IMR-90 (cell line): ENCODE data around the gene SUPT3H. TPM values are rescaled to one million over a fixed set of nuclear protein-coding genes. Genes with fewer than 3 reads are reported as not detected.
A peak's percentile ranks its signal among the peaks of the same experiment; 100 is the strongest.

ENCODE experiments used
- ATAC-seq: fragments of 200-7000 bp; cut with Tn5 transposase; 2 replicates; pipeline ENCODE4 v1.9.1; 2020; ENCODE audit warnings: low read depth, mild to moderate bottlenecking, moderate library complexity
- BruUV-seq: library from RNA; stranded (reverse); fragments of 400-500 nt; replicated peaks from 2 replicates; lab custom pipeline; 2021; lab: Mats Ljungman, UMichigan
- CTCF ChIA-PET: fragments of 300-600 bp; formaldehyde crosslinking; extraction: SDS; loops from one replicate; lab custom pipeline; 2021; ENCODE audit warnings: antibody characterized with exemption; lab: Yijun Ruan, JAX
- POLR2A ChIA-PET: fragments of 300-600 bp; sonication (Branson Sonifier 250); formaldehyde crosslinking; loops from one replicate; lab custom pipeline; 2022; ENCODE audit warnings: antibody characterized with exemption; ENCODE audit not compliant: unreplicated experiment; lab: Charles Lee
- DNase-seq: peaks from one replicate; pipeline ENCODE4 v3.0.0; 2013
- H2AFZ ChIP-seq: replicated peaks from 2 replicates; pipeline ENCODE3; 2013; ENCODE audit warnings: low read length, mild to moderate bottlenecking; ENCODE audit not compliant: poor library complexity
- H2AK5ac ChIP-seq: 2 replicates; pipeline ENCODE4 v1.6.1; 2013; ENCODE audit warnings: low read depth, low read length, inconsistent platforms
- H2AK9ac ChIP-seq: replicated peaks from 2 replicates; pipeline ENCODE3; 2013; ENCODE audit warnings: mild to moderate bottlenecking, low read depth, low read length, moderate library complexity; ENCODE audit not compliant: poor library complexity
- H2BK120ac ChIP-seq: 2 replicates; pipeline ENCODE4 v1.6.1; 2013; ENCODE audit warnings: low read depth, low read length, inconsistent platforms
- H2BK15ac ChIP-seq: 3 replicates; pipeline ENCODE4 v1.6.1; 2013; ENCODE audit warnings: low read depth, low read length, inconsistent platforms
- H2BK20ac ChIP-seq: 2 replicates; pipeline ENCODE4 v1.6.1; 2013; ENCODE audit warnings: low read depth, mild to moderate bottlenecking, inconsistent platforms, low read length, moderate library complexity
- H2BK5ac ChIP-seq: 2 replicates; pipeline ENCODE4 v1.6.1; 2013; ENCODE audit warnings: mild to moderate bottlenecking, low read depth, low read length, inconsistent platforms; ENCODE audit not compliant: poor library complexity, severe bottlenecking
- H3K14ac ChIP-seq: replicated peaks from 2 replicates; pipeline ENCODE4 v1.6.1; 2013; ENCODE audit warnings: low read depth, low read length, inconsistent platforms
- H3K18ac ChIP-seq: 2 replicates; pipeline ENCODE4 v1.6.1; 2013; ENCODE audit warnings: low read depth, low read length, control low read depth
- H3K23ac ChIP-seq: 2 replicates; pipeline ENCODE4 v1.6.1; 2013; ENCODE audit warnings: low read depth, low read length, inconsistent platforms
- H3K27ac ChIP-seq: 2 replicates; pipeline ENCODE4 v1.5.1; 2013; ENCODE audit warnings: mild to moderate bottlenecking, control low read depth, low read length; ENCODE audit not compliant: insufficient read depth
- H3K27me3 ChIP-seq: 2 replicates; pipeline ENCODE4 v1.6.1; 2013; ENCODE audit warnings: low read length; ENCODE audit not compliant: control insufficient read depth, insufficient read depth
- H3K36me3 ChIP-seq: 2 replicates; pipeline ENCODE4 v1.6.1; 2013; ENCODE audit warnings: low read length, mixed read lengths; ENCODE audit not compliant: control insufficient read depth, insufficient read depth
- H3K4ac ChIP-seq: 2 replicates; pipeline ENCODE4 v1.6.1; 2013; ENCODE audit warnings: low read depth, low read length, inconsistent platforms
- H3K4me1 ChIP-seq: 2 replicates; pipeline ENCODE4 v1.6.1; 2013; ENCODE audit warnings: low read length, mixed read lengths; ENCODE audit not compliant: control insufficient read depth, insufficient read depth
- H3K4me2 ChIP-seq: 2 replicates; pipeline ENCODE4 v1.6.1; 2013; ENCODE audit warnings: low read depth, mild to moderate bottlenecking, control low read depth, low read length, moderate library complexity
- H3K4me3 ChIP-seq: 2 replicates; pipeline ENCODE4 v1.5.1; 2013; ENCODE audit warnings: low read depth, mild to moderate bottlenecking, control low read depth, low read length, moderate library complexity; ENCODE audit not compliant: insufficient read depth
- H3K56ac ChIP-seq: 2 replicates; pipeline ENCODE4 v1.6.1; 2013; ENCODE audit warnings: low read length, inconsistent platforms; ENCODE audit not compliant: insufficient read depth; ENCODE audit errors: extremely low read depth
- H3K79me1 ChIP-seq, 2 experiments: 2 replicates each; pipeline ENCODE4 v1.6.1; 2013; ENCODE audit warnings: low read length in 2 of 2, inconsistent platforms in 1 of 2, low read depth in 1 of 2
- H3K9ac ChIP-seq: 2 replicates; pipeline ENCODE4 v1.6.1; 2013; ENCODE audit warnings: low read depth, low read length, control low read depth
- H3K9me1 ChIP-seq: 2 replicates; pipeline ENCODE4 v1.6.1; 2013; ENCODE audit warnings: low read length, inconsistent platforms; ENCODE audit not compliant: insufficient read depth
- H3K9me3 ChIP-seq: 2 replicates; pipeline ENCODE4 v1.6.1; 2013; ENCODE audit warnings: low read length; ENCODE audit not compliant: control insufficient read depth, insufficient read depth
- H4K20me1 ChIP-seq: 2 replicates; pipeline ENCODE4 v1.6.1; 2013; ENCODE audit warnings: low read length, inconsistent platforms; ENCODE audit not compliant: insufficient read depth
- H4K5ac ChIP-seq: 2 replicates; pipeline ENCODE4 v1.6.1; 2013; ENCODE audit warnings: mild to moderate bottlenecking, low read depth, low read length, control low read depth
- H4K8ac ChIP-seq, 2 experiments: 2 replicates each; pipeline ENCODE4 v1.6.1; 2013; ENCODE audit warnings: low read depth in 2 of 2, low read length in 2 of 2, control low read depth in 1 of 2, inconsistent platforms in 1 of 2
- H4K91ac ChIP-seq: 2 replicates; pipeline ENCODE4 v1.6.1; 2013; ENCODE audit warnings: low read depth, low read length, inconsistent platforms; ENCODE audit not compliant: insufficient read depth
- BHLHE40 ChIP-seq: fragments of 150-350 bp; IDR thresholded peaks from 2 replicates; pipeline ENCODE4 v1.6.1; 2016; ENCODE audit warnings: mild to moderate bottlenecking, low read depth, low read length
- CEBPB ChIP-seq: IDR thresholded peaks from 2 replicates; pipeline ENCODE4 v1.6.1; 2012; ENCODE audit warnings: low read depth, low read length, improper control_type of control experiment
- CHD1 ChIP-seq: IDR thresholded peaks from 2 replicates; pipeline ENCODE4 v1.6.1; 2012; ENCODE audit warnings: low read depth, low read length, improper control_type of control experiment
- FOS ChIP-seq: fragments of 150-350 bp; IDR thresholded peaks from 2 replicates; pipeline ENCODE4 v1.6.1; 2016; ENCODE audit warnings: low read depth, low read length
- MAFK ChIP-seq: IDR thresholded peaks from 2 replicates; pipeline ENCODE4 v1.6.1; 2012; ENCODE audit warnings: low read depth, low read length, improper control_type of control experiment
- MAZ ChIP-seq: IDR thresholded peaks from 2 replicates; pipeline ENCODE4 v1.6.1; 2012; ENCODE audit warnings: low read depth, mild to moderate bottlenecking, low read length, improper control_type of control experiment, moderate library complexity, borderline replicate concordance
- MXI1 ChIP-seq: IDR thresholded peaks from 2 replicates; pipeline ENCODE4 v1.6.1; 2012; ENCODE audit warnings: low read depth, mild to moderate bottlenecking, low read length, moderate library complexity, borderline replicate concordance
- POLR2A ChIP-seq: IDR thresholded peaks from 2 replicates; pipeline ENCODE4 v1.6.1; 2012; ENCODE audit warnings: mild to moderate bottlenecking, low read depth, low read length
- RAD21 ChIP-seq: IDR thresholded peaks from 2 replicates; pipeline ENCODE4 v1.6.1; 2012; ENCODE audit warnings: low read length, improper control_type of control experiment
- RFX5 ChIP-seq: IDR thresholded peaks from 2 replicates; pipeline ENCODE4 v1.8.0; 2012; ENCODE audit warnings: low read depth, mild to moderate bottlenecking, low read length, moderate library complexity
- SMC3 ChIP-seq: fragments of 150-350 bp; IDR thresholded peaks from 2 replicates; pipeline ENCODE4 v1.6.1; 2016; ENCODE audit warnings: low read depth, mild to moderate bottlenecking, antibody characterized with exemption, low read length, moderate library complexity
- WGBS, 2 experiments: methylation state at CpG; one replicate each; pipeline versions ENCODE4 v1.1.5 to v1.1.7; 2013; ENCODE audit warnings: missing lambda C conversion rate in 2 of 2; ENCODE audit not compliant: insufficient read length in 1 of 2; ENCODE audit errors: extremely low coverage in 2 of 2; 5-methylcytosine and 5-hydroxymethylcytosine counted together
- dilution Hi-C: fragments of 300-500 bp; cut with HindIII; formaldehyde crosslinking; loops from one replicate; pipeline ENCODE4 v1.14.3; 2018; ENCODE audit warnings: low sequenced_read_pairs; ENCODE audit not compliant: unreplicated experiment
- in situ Hi-C: fragments of 300-500 bp; cut with MboI; formaldehyde crosslinking; loops from 3 replicates; pipeline ENCODE4 v1.14.3; 2019; ENCODE audit warnings: low sequenced_read_pairs, inconsistent platforms, mixed read lengths
- intact Hi-C: fragments of 100-400 bp; cut with micrococcal nuclease; formaldehyde crosslinking; loops from 2 replicates; pipeline ENCODE4 v1.10.0; 2022
- polyA plus RNA-seq, 3 experiments: library from polyadenylated mRNA; depleted of rRNA; stranded (reverse); fragments of >200 nt; gene quantifications; 2 replicates each; pipeline ENCODE4 v1.2.3, GENCODE V29; 2012; ENCODE audit warnings: low replicate concordance in 1 of 3
- total RNA-seq: library from RNA; depleted of rRNA; stranded (reverse); fragments of >200 nt; gene quantifications from 2 replicates; pipeline ENCODE4 v1.2.3, GENCODE V29; 2012
- TF ChIP-seq, protein P1 (sequence below): conservative IDR thresholded peaks from 2 replicates; pipeline ENCODE4 v1.5.1; 2012; ENCODE audit warnings: mild to moderate bottlenecking, low read depth, low read length, improper control_type of control experiment
- TF ChIP-seq, protein P2 (sequence below): fragments of 150-350 bp; IDR thresholded peaks from 2 replicates; pipeline ENCODE4 v1.6.1; 2016; ENCODE audit warnings: low read depth, mild to moderate bottlenecking, low read length, moderate library complexity, borderline replicate concordance
- TF ChIP-seq, protein P3 (sequence below): fragments of 150-350 bp; IDR thresholded peaks from 2 replicates; pipeline ENCODE4 v1.6.1; 2017; ENCODE audit warnings: mild to moderate bottlenecking, antibody characterized with exemption, low read length, low read depth

The SUPT3H gene
- total and polyA plus RNA-seq, 2 of the 4 experiments (the other 2 are of a cell fraction), result 4.5 to 5.0 TPM

DNA sequence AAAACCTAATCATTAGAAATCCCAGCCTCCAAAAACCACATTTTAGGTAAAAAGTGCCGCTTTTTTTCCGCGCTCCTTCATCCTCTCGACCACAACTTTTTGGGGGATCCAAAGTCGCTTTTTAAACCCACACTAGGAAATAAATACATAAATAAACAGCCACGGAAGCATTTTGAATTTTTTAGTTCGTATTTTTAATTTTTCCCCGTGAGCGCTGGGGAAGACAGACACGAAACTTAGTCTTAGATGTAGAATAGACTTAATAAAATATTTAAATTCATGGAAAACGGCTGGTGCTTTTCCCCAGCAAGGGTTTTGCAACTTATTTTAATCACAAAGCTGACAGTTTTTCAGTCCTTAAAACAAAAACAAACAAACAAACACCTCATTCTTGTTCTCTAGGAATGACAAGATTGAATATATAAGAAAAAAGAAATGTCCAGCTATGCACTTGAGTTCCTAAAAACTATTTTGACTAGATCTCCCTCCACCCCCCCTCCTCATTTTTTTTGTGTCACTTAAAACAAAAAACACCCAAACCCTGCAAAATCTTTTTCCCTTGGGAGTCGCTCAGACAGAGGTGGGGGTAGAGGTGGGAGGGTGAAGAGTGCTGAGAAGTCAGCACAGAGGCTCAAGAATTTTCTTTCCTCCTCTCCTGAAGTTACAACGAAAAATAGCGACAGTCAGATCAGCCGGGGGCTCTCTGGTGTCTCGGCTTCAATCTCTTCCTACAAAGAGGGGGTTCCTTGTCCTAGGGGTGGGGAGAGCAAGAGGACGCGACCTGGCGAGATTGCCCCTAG lies 43.4 kb upstream of the SUPT3H start:
- dilution Hi-C loops, result no loop called here
- TF ChIP-seq RAD21 (no peak), CEBPB (no peak), BHLHE40 (no peak), MXI1 (no peak), FOS (no peak), RFX5 (no peak), POLR2A (no peak), SMC3 (no peak), CHD1 (no peak), MAFK (no peak), MAZ (no peak)
- TF ChIP-seq, protein P1, sequence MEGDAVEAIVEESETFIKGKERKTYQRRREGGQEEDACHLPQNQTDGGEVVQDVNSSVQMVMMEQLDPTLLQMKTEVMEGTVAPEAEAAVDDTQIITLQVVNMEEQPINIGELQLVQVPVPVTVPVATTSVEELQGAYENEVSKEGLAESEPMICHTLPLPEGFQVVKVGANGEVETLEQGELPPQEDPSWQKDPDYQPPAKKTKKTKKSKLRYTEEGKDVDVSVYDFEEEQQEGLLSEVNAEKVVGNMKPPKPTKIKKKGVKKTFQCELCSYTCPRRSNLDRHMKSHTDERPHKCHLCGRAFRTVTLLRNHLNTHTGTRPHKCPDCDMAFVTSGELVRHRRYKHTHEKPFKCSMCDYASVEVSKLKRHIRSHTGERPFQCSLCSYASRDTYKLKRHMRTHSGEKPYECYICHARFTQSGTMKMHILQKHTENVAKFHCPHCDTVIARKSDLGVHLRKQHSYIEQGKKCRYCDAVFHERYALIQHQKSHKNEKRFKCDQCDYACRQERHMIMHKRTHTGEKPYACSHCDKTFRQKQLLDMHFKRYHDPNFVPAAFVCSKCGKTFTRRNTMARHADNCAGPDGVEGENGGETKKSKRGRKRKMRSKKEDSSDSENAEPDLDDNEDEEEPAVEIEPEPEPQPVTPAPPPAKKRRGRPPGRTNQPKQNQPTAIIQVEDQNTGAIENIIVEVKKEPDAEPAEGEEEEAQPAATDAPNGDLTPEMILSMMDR, result no peak
- TF ChIP-seq, protein P2, sequence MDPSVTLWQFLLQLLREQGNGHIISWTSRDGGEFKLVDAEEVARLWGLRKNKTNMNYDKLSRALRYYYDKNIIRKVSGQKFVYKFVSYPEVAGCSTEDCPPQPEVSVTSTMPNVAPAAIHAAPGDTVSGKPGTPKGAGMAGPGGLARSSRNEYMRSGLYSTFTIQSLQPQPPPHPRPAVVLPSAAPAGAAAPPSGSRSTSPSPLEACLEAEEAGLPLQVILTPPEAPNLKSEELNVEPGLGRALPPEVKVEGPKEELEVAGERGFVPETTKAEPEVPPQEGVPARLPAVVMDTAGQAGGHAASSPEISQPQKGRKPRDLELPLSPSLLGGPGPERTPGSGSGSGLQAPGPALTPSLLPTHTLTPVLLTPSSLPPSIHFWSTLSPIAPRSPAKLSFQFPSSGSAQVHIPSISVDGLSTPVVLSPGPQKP, result no peak
- TF ChIP-seq, protein P3, sequence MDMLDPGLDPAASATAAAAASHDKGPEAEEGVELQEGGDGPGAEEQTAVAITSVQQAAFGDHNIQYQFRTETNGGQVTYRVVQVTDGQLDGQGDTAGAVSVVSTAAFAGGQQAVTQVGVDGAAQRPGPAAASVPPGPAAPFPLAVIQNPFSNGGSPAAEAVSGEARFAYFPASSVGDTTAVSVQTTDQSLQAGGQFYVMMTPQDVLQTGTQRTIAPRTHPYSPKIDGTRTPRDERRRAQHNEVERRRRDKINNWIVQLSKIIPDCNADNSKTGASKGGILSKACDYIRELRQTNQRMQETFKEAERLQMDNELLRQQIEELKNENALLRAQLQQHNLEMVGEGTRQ, result no peak

More for the DNA sequence above, 43.4 kb upstream of the SUPT3H start:
- H3K79me1 ChIP-seq, result peaks cover 17 to 23% of the 10 kb centered on the region in 2 experiments
- CTCF ChIA-PET, result interaction anchor here (1.1 to 1.2 kb wide), 3 partner anchors 44 to 790 kb away, joined by 3 to 10 read pairs (median 3); partner anchors contain the start of gene SUPT3H
- no TSS peak for BruUV-seq
- H3K9me1 ChIP-seq, result no peaks in the 10 kb centered on the region
- in situ Hi-C loops (loop anchor here (5.0 to 25.0 kb wide), 4 partner anchors 291 to 936 kb away; no protein-coding TSS in a partner anchor), intact Hi-C loops (loop anchor here (1.0 to 10.0 kb wide), 4 partner anchors 43 to 946 kb away; no protein-coding TSS in a partner anchor)
- POLR2A ChIA-PET, result no interaction called here
- peak overlapping the region; percentile 87 for H3K4ac ChIP-seq
- DNase-seq, result no peak
- peak overlapping the region; percentile 74 for H4K91ac ChIP-seq
- peak overlapping the region; percentile 99 for H3K4me3 ChIP-seq
- H4K5ac ChIP-seq, result no peak overlapping the region
- ATAC-seq, result peak; percentile 2
- H2BK120ac ChIP-seq, result peak overlapping the region; percentile 86
- H2AK9ac ChIP-seq, result peak overlapping the region; percentile 13
- H3K27ac ChIP-seq, result peak overlapping the region; percentile 95
- no peaks in the 10 kb centered on the region for H4K20me1 ChIP-seq
- WGBS, 2 experiments, result no CpG with 5 or more reads among the region's 19 CpGs
- H3K14ac ChIP-seq, result peak overlapping the region; percentile 70
- H4K8ac ChIP-seq, result peak overlapping the region; percentile 10 to 54; a peak in 2 of 4 replicates
- peak overlapping the region; percentile 7; the same call in 1 of the 2 replicates for H2BK20ac ChIP-seq
- H3K4me1 ChIP-seq, result peaks cover 9% of the 10 kb centered on the region
- H3K4me2 ChIP-seq, result peak overlapping the region; percentile 80
- H3K56ac ChIP-seq, result peak overlapping the region; percentile 73; the same call in 1 of the 2 replicates
- H2AFZ ChIP-seq, result peak overlapping the region; percentile 91
- H3K9ac ChIP-seq, result peak overlapping the region; percentile 88
- H2AK5ac ChIP-seq, result no peak overlapping the region
- peak overlapping the region; percentile 21; the same call in 1 of the 2 replicates for H3K23ac ChIP-seq
- H3K9me3 ChIP-seq, result no peaks in the 10 kb centered on the region
- no peaks in the 10 kb centered on the region for H3K27me3 ChIP-seq
- peak overlapping the region; percentile 88 for H2BK5ac ChIP-seq
- H2BK15ac ChIP-seq, result peak overlapping the region; percentile 15; the same call in 1 of the 3 replicates
- peak overlapping the region; percentile 21; the same call in 1 of the 2 replicates for H3K18ac ChIP-seq
- no peaks in the 10 kb centered on the region for H3K36me3 ChIP-seq
